HEK293 (cell line): ENCODE data around the gene IGFBP4.

Experiments
- CTCF ChIA-PET: fragments of 350-600 bp; formaldehyde crosslinking; extraction: SDS; loops from one replicate; lab custom pipeline; 2021; ENCODE audit warnings: antibody characterized with exemption; lab: Yijun Ruan, JAX
- POLR2A ChIA-PET: fragments of 300-600 bp; formaldehyde crosslinking; extraction: SDS; loops from one replicate; lab custom pipeline; 2020; ENCODE audit warnings: antibody characterized with exemption, inconsistent platforms; lab: Yijun Ruan, JAX
- H3K27ac ChIP-seq: fragments of 200-500 bp; sonication (Bioruptor generic); 2 replicates; pipeline ENCODE4 v1.5.1; 2014; ENCODE audit warnings: low read depth, low read length, control low read depth, inconsistent platforms; ENCODE audit errors: extremely low read depth
- H3K36me3 ChIP-seq, 2 experiments: fragments of 200-500 bp in 1 of 2; sonication (Bioruptor generic) in 1 of 2; 1 replicate in 1 of 2; 2 replicates in 1 of 2; pipeline ENCODE4 v1.5.1; 2014 to 2017; ENCODE audit warnings: inconsistent platforms in 2 of 2, low read length in 2 of 2; ENCODE audit not compliant: control insufficient read depth in 2 of 2, insufficient read depth in 1 of 2
- H3K4me1 ChIP-seq: fragments of 200-500 bp; sonication (Bioruptor generic); 2 replicates; pipeline ENCODE4 v1.5.1; 2014; ENCODE audit warnings: mild to moderate bottlenecking, low read length, inconsistent platforms; ENCODE audit not compliant: control insufficient read depth, insufficient read depth
- H3K4me3 ChIP-seq: 2 replicates; pipeline ENCODE4 v1.5.1; 2011; ENCODE audit warnings: low read depth, mild to moderate bottlenecking, control low read depth, low read length, moderate library complexity
- H3K9me3 ChIP-seq: fragments of 200-500 bp; sonication (Bioruptor generic); 2 replicates; pipeline ENCODE4 v1.5.1; 2014; ENCODE audit warnings: low read depth, low read length, inconsistent platforms; ENCODE audit not compliant: control insufficient read depth, insufficient read depth
- CTCF ChIP-seq: fragments of 450-650 bp; formaldehyde crosslinking; IDR thresholded peaks from 2 replicates; pipeline ENCODE4 v1.5.1; 2016; ENCODE audit warnings: missing biosample characterization, missing genetic modification characterization
- GLI4 ChIP-seq: fragments of 450-650 bp; formaldehyde crosslinking; IDR thresholded peaks from 2 replicates; pipeline ENCODE4 v1.5.1; 2016; ENCODE audit warnings: missing biosample characterization, missing genetic modification characterization
- PRDM10 ChIP-seq: fragments of 450-650 bp; formaldehyde crosslinking; IDR thresholded peaks from 2 replicates; pipeline ENCODE4 v1.5.1; 2016; ENCODE audit warnings: missing biosample characterization, missing genetic modification characterization
- REPIN1 ChIP-seq: fragments of 450-650 bp; formaldehyde crosslinking; IDR thresholded peaks from 2 replicates; pipeline ENCODE4 v1.5.1; 2017; ENCODE audit warnings: missing biosample characterization, missing genetic modification characterization, low read depth
- SCRT2 ChIP-seq: fragments of 450-650 bp; formaldehyde crosslinking; IDR thresholded peaks from 2 replicates; pipeline ENCODE4 v1.5.1; 2016; ENCODE audit warnings: missing biosample characterization, missing genetic modification characterization
- ZBTB11 ChIP-seq: fragments of 450-650 bp; formaldehyde crosslinking; conservative IDR thresholded peaks from 2 replicates; pipeline ENCODE4 v1.5.1; 2016; ENCODE audit warnings: low read depth, missing biosample characterization, missing genetic modification characterization
- ZBTB20 ChIP-seq: fragments of 450-650 bp; formaldehyde crosslinking; IDR thresholded peaks from 2 replicates; pipeline ENCODE4 v1.5.1; 2016; ENCODE audit warnings: missing biosample characterization, missing genetic modification characterization
- ZBTB48 ChIP-seq: fragments of 450-650 bp; formaldehyde crosslinking; IDR thresholded peaks from 2 replicates; pipeline ENCODE4 v1.5.1; 2016; ENCODE audit warnings: missing biosample characterization, missing genetic modification characterization
- ZFP3 ChIP-seq: fragments of 450-650 bp; formaldehyde crosslinking; IDR thresholded peaks from 2 replicates; pipeline ENCODE4 v1.5.1; 2016; ENCODE audit warnings: low read depth, missing biosample characterization, missing genetic modification characterization
- ZFP37 ChIP-seq: fragments of 450-650 bp; formaldehyde crosslinking; IDR thresholded peaks from 2 replicates; pipeline ENCODE4 v1.5.1; 2016; ENCODE audit warnings: missing biosample characterization, missing genetic modification characterization
- ZNF121 ChIP-seq: fragments of 450-650 bp; formaldehyde crosslinking; IDR thresholded peaks from 2 replicates; pipeline ENCODE4 v1.5.1; 2016; ENCODE audit warnings: missing biosample characterization, missing genetic modification characterization
- ZNF157 ChIP-seq: fragments of 450-650 bp; formaldehyde crosslinking; IDR thresholded peaks from 2 replicates; pipeline ENCODE4 v1.5.1; 2016; ENCODE audit warnings: missing biosample characterization, missing genetic modification characterization
- ZNF16 ChIP-seq: fragments of 450-650 bp; formaldehyde crosslinking; IDR thresholded peaks from 2 replicates; pipeline ENCODE4 v1.5.1; 2016; ENCODE audit warnings: low read depth, missing biosample characterization, missing genetic modification characterization
- ZNF600 ChIP-seq: fragments of 450-650 bp; formaldehyde crosslinking; IDR thresholded peaks from 2 replicates; pipeline ENCODE4 v1.5.1; 2016; ENCODE audit warnings: missing biosample characterization, missing genetic modification characterization
- ZNF660 ChIP-seq: fragments of 450-650 bp; IDR thresholded peaks from 2 replicates; pipeline ENCODE4 v1.5.1; 2018; ENCODE audit warnings: missing biosample characterization, mild to moderate bottlenecking, missing genetic modification characterization
- ZNF76 ChIP-seq: fragments of 450-650 bp; formaldehyde crosslinking; IDR thresholded peaks from 2 replicates; pipeline ENCODE4; 2016; ENCODE audit warnings: low read depth, missing biosample characterization, missing genetic modification characterization, borderline replicate concordance
- ZNF830 ChIP-seq: fragments of 450-650 bp; IDR thresholded peaks from 2 replicates; pipeline ENCODE4 v1.5.0; 2018; ENCODE audit warnings: missing biosample characterization, missing genetic modification characterization, low read depth, mild to moderate bottlenecking, moderate library complexity
- ZXDB ChIP-seq: fragments of 450-650 bp; formaldehyde crosslinking; IDR thresholded peaks from 2 replicates; pipeline ENCODE4 v1.5.1; 2016; ENCODE audit warnings: missing biosample characterization, missing genetic modification characterization

Gene IGFBP4

DNA sequence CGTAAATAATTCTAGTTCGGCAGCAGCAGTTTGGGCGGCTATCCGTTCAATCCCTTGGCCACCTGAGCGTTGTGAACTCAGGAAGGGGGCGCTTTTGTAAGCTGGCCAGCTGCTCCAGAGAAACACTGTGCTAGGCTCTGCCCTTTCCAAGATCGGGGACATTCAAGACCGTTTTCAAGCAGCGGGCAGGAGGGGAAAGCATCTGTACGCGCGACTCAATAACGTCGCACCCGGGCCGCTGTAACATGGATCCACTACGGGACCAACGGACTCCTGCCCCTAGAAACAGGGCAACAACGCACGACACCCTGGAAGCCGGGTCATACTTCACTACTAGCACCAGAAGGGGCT lies 26.0 kb upstream of the IGFBP4 start:
- H3K4me3 ChIP-seq = peak overlapping the region; percentile 96
- H3K27ac ChIP-seq = peak overlapping the region; percentile 94
- no peaks in the 10 kb centered on the region for H3K4me1 ChIP-seq
- CTCF ChIA-PET = interaction anchor here (0.5 to 8.4 kb wide), 11 partner anchors 10 to 1418 kb away, joined by 3 to 84 read pairs (median 6); no protein-coding TSS in a partner anchor
- no peaks in the 10 kb centered on the region for H3K9me3 ChIP-seq
- TF ChIP-seq ZBTB11 (tag by site-specific recombination) (peak; percentile 31; the same call in 1 of the 2 replicates), ZNF157 (tag by site-specific recombination) (no peak), ZNF16 (no peak), ZBTB48 (tag by site-specific recombination) (0 out of 2 replicates have a peak, but pooled peaks have one; percentile 60), ZNF121 (peak; percentile 99), ZNF600 (peak; percentile 42; the same call in 1 of the 2 replicates), GLI4 (tag by site-specific recombination) (0 out of 2 replicates have a peak, but pooled peaks have one; percentile 57), ZFP3 (tag by site-specific recombination) (peak; percentile 42; the same call in 1 of the 2 replicates), ZBTB20 (tag by site-specific recombination) (peak; percentile 96), PRDM10 (tag by site-specific recombination) (peak; percentile 6; the same call in 1 of the 2 replicates), SCRT2 (tag by site-specific recombination) (no peak), REPIN1 (tag by site-specific recombination) (0 out of 2 replicates have a peak, but pooled peaks have one; percentile 7), ZNF830 (tag by site-specific recombination) (no peak), ZFP37 (tag by site-specific recombination) (peak; percentile 78; the same call in 1 of the 2 replicates), ZNF76 (peak; percentile 1; the same call in 1 of the 2 replicates), ZXDB (tag by site-specific recombination) (0 out of 2 replicates have a peak, but pooled peaks have one; percentile 13), ZNF660 (tag by site-specific recombination) (0 out of 2 replicates have a peak, but pooled peaks have one; percentile 11), CTCF (peak; percentile 44; the same call in 1 of the 2 replicates)
- H3K36me3 ChIP-seq = peaks cover 30 to 43% of the 10 kb centered on the region in 2 experiments
- POLR2A ChIA-PET = interaction anchor here (0.7 to 2.1 kb wide), 42 partner anchors 8 to 1369 kb away, joined by 3 to 32 read pairs (median 6); partner anchors contain the start of genes EIF1, IGFBP4 and JUP
